Right kidney (tissue), 1 donor: ENCODE measurements around the gene PCDHGA9.
"Not testable (repeated sequence)": the region's sequence is repeated elsewhere in the genome, so short reads cannot be mapped to it uniquely, and the experiment has no call there.

Source experiments
- DNase-seq: peaks from one replicate; pipeline ENCODE4 v3.0.0-alpha.2; 2016

The PCDHGA9 gene

GRCh38 chr5:141412854-141413539, 10.4 kb downstream of the PCDHGA9 start, which contains the start of gene PCDHGA10:
Gene PCDHGA10, plus strand, starts transcription at chr5:141412987. Its CDS starts 189 bp downstream, at chr5:141413176.
- peak; percentile 31 for DNase-seq

GRCh38 chr5:141413540-141414069, 11.0 kb downstream of the PCDHGA9 start:
- no peak for DNase-seq

GRCh38 chr5:141414548-141415274, 12.1 kb downstream of the PCDHGA9 start:
- not testable (repeated sequence) for DNase-seq

- DNase-seq: not testable (repeated sequence)
Measured at GRCh38 chr5:141415275-141415618, 12.7 kb downstream of the PCDHGA9 start.

GRCh38 chr5:141417494-141418172, 15.1 kb downstream of the PCDHGA9 start, which contains the start of gene PCDHGB7:
Gene PCDHGB7, plus strand, starts transcription at chr5:141417677. Its CDS starts 183 bp downstream, at chr5:141417860.
- DNase-seq: peak; percentile 66

GRCh38 chr5:141419074-141419880, 16.7 kb downstream of the PCDHGA9 start:
- no peak for DNase-seq

GRCh38 chr5:141420855-141421488, 18.4 kb downstream of the PCDHGA9 start, which contains the start of gene PCDHGA11:
Gene PCDHGA11, plus strand, starts transcription at chr5:141421051. Its CDS starts 177 bp downstream, at chr5:141421228.
- peak; percentile 41 for DNase-seq

- no peak for DNase-seq
Measured at GRCh38 chr5:141421489-141421855, 18.9 kb downstream of the PCDHGA9 start.

GRCh38 chr5:141422742-141423291, 20.2 kb downstream of the PCDHGA9 start:
- no peak for DNase-seq

GRCh38 chr5:141427783-141428426, 25.3 kb downstream of the PCDHGA9 start:
- DNase-seq: no peak

GRCh38 chr5:141430332-141431113, 27.9 kb downstream of the PCDHGA9 start, which contains the start of gene PCDHGA12:
Gene PCDHGA12, plus strand, starts transcription at chr5:141430507. Its CDS starts 253 bp downstream, at chr5:141430760.
- no peak for DNase-seq

GRCh38 chr5:141431286-141431685, 28.7 kb downstream of the PCDHGA9 start:
- DNase-seq: no peak

GRCh38 chr5:141432308-141432707, 29.7 kb downstream of the PCDHGA9 start:
- not testable (repeated sequence) for DNase-seq

- DNase-seq: not testable (repeated sequence)
Measured at GRCh38 chr5:141432726-141433125, 30.1 kb downstream of the PCDHGA9 start.

- no peak for DNase-seq
Measured at GRCh38 chr5:141434006-141434405, 31.4 kb downstream of the PCDHGA9 start.

GRCh38 chr5:141437221-141437620, 34.6 kb downstream of the PCDHGA9 start:
- no peak for DNase-seq

- DNase-seq: no peak
Measured at GRCh38 chr5:141439411-141440141, 37.0 kb downstream of the PCDHGA9 start.

- DNase-seq: no peak
Measured at GRCh38 chr5:141440341-141440740, 37.8 kb downstream of the PCDHGA9 start.
